Inferior parietal cortex (tissue), 1 donor: Measurements from ENCODE around the gene CLECL1.
"Not testable (repeated sequence)": the region's sequence is repeated elsewhere in the genome, so short reads cannot be mapped to it uniquely, and the experiment has no call there.

Experiments used
- DNase-seq: peaks from one replicate; pipeline ENCODE4 v3.0.0-alpha.2; 2016; ENCODE audit errors: extremely low spot score

Gene CLECL1

GRCh38 chr12:9694241-9694640 is 38.7 kb downstream of the CLECL1 start:
- peak; percentile 33 for DNase-seq

GRCh38 chr12:9692909-9693308 is 40.0 kb downstream of the CLECL1 start:
- DNase-seq, result no peak

- no peak for DNase-seq
Observed at GRCh38 chr12:9687228-9687627, 45.7 kb downstream of the CLECL1 start.

DNA sequence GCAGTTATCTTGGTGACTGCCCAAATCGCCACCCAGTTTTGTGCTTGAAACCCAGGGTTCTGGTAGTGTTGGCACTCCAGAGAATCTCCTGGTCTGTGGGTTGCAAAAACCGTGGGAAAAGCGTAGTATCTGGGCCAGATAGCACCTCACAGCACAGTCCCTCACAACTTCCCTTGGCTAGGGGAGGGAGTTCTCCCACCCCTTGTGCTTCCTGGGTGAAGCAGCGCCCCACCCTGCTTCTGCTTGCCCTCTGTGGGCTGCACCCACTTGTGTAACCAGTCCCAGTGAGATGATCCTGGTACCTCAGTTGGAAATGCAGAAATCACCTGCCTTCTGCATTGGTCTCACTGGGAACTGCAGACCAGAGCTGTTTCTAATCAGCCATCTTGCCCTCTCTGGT is 47.0 kb downstream of the CLECL1 start:
- no peak for DNase-seq

DNA sequence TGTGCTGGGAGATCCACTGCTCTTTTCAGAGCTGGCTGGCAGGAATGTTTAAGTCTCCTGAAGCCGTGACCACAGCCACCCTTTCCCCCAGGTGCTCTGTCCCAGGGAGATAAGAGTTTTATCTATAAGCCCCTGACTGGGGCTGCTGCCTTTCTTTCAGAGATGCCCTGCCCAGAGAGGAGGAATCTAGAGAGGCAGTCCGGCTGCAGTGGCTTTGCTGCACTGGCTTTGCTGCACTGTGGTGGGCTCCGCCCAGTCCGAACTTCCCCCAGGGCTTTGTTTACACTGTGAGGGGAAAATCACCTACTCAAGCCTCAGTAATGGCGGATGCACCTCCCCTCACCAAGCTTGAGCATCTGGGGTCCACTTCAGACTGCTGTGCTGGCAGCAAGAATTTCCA is 47.5 kb downstream of the CLECL1 start:
- not testable (repeated sequence) for DNase-seq

GRCh38 chr12:9682949-9683348 is 49.9 kb downstream of the CLECL1 start:
- not testable (repeated sequence) for DNase-seq

DNA sequence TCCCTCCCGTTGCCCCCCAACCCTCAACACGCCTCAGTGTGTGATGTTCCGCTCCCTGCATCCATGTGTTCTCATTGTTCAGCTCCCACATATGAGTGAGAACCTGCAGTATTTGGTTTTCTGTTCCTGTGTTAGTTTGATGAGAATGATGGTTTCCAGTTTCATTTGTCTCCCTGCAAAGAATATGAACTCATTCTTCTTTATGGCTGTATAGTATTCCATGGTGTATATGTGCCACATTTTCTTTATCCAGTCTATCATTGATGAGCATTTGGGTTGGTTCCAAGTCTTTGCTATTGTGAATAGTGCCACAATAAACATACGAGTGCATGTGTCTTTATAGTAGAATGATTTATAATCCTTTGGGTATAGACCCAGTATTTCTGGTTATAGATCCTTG is 50.4 kb downstream of the CLECL1 start:
- not testable (repeated sequence) for DNase-seq

- no peak for DNase-seq
Observed at GRCh38 chr12:9674226-9674590, 58.7 kb downstream of the CLECL1 start.

DNA sequence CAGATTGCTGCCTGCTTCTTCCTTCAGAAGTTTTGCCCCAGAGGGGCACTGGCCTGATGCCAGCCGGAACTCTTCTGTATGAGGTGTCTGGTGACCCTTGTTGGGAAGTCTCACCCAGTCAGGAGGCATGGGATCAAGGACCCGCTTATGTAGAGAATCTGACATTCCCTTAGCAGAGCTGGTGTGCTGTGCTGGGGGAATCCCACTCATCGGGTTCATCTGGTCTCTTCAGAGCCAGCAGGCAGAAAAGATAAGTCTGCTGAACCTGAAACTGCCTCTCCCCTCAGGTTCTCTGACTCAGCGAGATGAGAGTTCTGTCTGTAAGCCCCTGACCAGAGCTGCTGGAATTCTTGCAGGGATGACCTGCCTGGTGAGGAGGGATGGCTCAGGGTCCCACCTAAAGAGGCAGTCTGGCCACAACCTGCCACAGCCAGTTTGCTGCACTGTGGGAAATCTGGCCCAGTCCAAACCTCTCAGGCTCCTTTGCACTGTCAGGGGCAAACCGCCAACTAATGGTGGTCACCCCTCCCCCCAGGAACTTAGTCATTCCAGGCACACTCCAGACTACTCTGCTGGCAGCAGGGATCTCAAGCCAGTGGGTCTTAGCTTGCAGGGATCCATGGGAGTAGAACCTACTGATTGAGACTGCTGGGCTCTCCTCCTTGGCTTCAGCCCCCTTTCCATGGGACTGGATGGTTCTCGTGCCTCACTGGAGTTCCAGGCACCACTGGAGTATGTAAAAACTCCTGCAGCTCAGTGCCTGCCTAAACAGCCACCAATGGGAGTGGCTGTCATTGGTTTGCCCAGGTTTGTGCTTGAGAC is 59.3 kb downstream of the CLECL1 start:
- DNase-seq, result no peak
